Vagina (tissue), 2 donors: ENCODE measurements around the gene MRPL53. TPM values are rescaled to one million over a fixed set of nuclear protein-coding genes. Genes with fewer than 3 reads are reported as not detected.
A peak's percentile ranks its signal among the peaks of the same experiment; 100 is the strongest.

Experiments used
- DNase-seq, 2 donors: peaks; one replicate each; pipeline ENCODE4 v3.0.0-alpha.2; 2017; ENCODE audit errors: extremely low spot score in 2 of 2
- H3K27ac ChIP-seq: fragments of 200-600 bp; sonication (generic); one replicate; pipeline ENCODE4 v1.5.1; 2019
- H3K27me3 ChIP-seq: fragments of 200-600 bp; sonication (generic); one replicate; pipeline ENCODE4 v1.5.1; 2019
- H3K36me3 ChIP-seq, 2 donors: fragments of 200-600 bp; sonication (generic); one replicate each; pipeline ENCODE4 v1.5.1; 2017 to 2019
- H3K4me1 ChIP-seq: fragments of 200-600 bp; sonication (generic); one replicate; pipeline ENCODE4 v1.5.1; 2019
- H3K4me3 ChIP-seq, 2 donors: fragments of 200-600 bp; sonication (generic); 1 replicate in 1 of 2; 2 replicates in 1 of 2; pipeline ENCODE4 v1.5.1; 2016 to 2019
- H3K9me3 ChIP-seq: fragments of 200-600 bp; sonication (generic); one replicate; pipeline ENCODE4 v1.5.1; 2019
- POLR2A ChIP-seq, 2 donors: fragments of 450-650 bp; IDR thresholded peaks; one replicate each; pipeline ENCODE4 v1.6.1; 2017; ENCODE audit warnings: antibody characterized with exemption in 2 of 2, mild to moderate bottlenecking in 2 of 2, moderate library complexity in 2 of 2
- POLR2AphosphoS5 ChIP-seq, 2 donors: sonication (generic); formaldehyde crosslinking; IDR thresholded peaks; one replicate each; pipeline ENCODE4 v1.9.0; 2017; ENCODE audit warnings: antibody characterized with exemption in 2 of 2, mild to moderate bottlenecking in 2 of 2, low read depth in 1 of 2; ENCODE audit not compliant: insufficient read depth in 1 of 2
- intact Hi-C: fragments of 100-400 bp; cut with DNase I; formaldehyde crosslinking; loops from one replicate; pipeline ENCODE4 v1.15.1; 2023
- total RNA-seq: library from RNA; depleted of rRNA; stranded (reverse); fragments of >200 nt; gene quantifications from one replicate; pipeline ENCODE4 v1.2.3, GENCODE V29; 2016
- TF ChIP-seq, protein P1 (sequence below), 3 experiments: fragments of 450-650 bp in 2 of 3; fragments of 200-600 bp in 1 of 3; sonication (generic) in 1 of 3; IDR thresholded peaks; one replicate each; pipeline ENCODE4 v1.5.1; 2017 to 2019; ENCODE audit warnings: antibody characterized with exemption in 3 of 3, mild to moderate bottlenecking in 2 of 3, moderate library complexity in 2 of 3

MRPL53 gene
- total RNA-seq, 1 donor from 2014 or later, result 40.3 TPM

DNA sequence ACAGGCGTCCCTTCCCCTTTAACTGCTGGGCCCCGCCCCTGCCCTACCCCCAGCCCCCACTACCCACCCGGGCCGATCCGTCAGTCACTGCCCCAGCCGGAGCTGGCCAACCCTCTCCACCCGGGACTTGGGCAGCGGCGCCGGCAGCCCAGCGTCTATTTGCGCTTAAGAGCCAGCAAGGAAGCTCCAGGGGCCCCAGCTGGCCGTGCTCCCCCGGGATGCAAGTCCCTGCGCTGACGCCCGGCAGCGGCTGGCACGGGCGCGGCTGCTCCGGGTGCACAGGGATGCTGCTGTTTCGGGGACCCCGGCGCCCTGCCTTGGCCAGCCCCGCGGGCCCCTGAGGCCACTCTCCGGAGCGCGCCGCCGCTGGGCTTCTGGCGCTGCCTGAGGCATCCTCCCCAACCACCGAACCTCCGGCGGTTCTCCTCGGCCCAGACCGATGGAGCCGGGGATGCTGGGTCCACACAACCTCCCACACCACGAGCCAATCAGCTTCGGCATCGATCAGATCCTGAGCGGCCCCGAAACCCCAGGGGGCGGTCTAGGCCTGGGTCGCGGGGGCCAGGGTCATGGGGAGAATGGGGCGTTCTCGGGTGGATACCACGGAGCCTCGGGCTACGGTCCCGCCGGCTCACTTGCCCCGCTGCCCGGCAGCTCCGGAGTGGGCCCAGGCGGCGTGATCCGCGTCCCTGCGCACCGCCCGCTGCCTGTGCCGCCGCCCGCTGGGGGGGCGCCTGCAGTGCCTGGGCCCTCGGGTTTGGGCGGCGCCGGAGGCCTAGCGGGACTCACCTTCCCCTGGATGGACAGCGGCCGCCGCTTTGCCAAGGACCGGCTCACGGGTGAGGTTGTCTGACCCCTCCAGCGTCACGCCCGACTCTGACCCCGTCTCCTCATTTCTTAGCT, 42.1 kb upstream of the MRPL53 start, which contains the start of gene TLX2:
TLX2 (plus strand) TSS at position 83 of the 903 bp plus-strand sequence; CDS start at position 440, 357 bp downstream.
- Histone ChIP-seq H3K27ac (no peak within 1 kb of the TSS), H3K4me3 (peak within 1 kb of the TSS in 1 of 2 donors; percentile 17), H3K27me3 (peaks cover 41% of the 10 kb centered on the region), H3K4me1 (peaks cover 30% of the 10 kb centered on the region), H3K9me3 (no peaks in the 10 kb centered on the region), H3K36me3 (no peaks in the 10 kb centered on the region)
- no peak for DNase-seq
- TF ChIP-seq POLR2A (IDR thresholded peaks at IDR 0.05) (no peak), POLR2AphosphoS5 (IDR thresholded peaks at IDR 0.05; ENCODE audit: insufficient read depth in 1 of 2, low read depth in 1 of 2) (no peak)
- TF ChIP-seq, protein P1, sequence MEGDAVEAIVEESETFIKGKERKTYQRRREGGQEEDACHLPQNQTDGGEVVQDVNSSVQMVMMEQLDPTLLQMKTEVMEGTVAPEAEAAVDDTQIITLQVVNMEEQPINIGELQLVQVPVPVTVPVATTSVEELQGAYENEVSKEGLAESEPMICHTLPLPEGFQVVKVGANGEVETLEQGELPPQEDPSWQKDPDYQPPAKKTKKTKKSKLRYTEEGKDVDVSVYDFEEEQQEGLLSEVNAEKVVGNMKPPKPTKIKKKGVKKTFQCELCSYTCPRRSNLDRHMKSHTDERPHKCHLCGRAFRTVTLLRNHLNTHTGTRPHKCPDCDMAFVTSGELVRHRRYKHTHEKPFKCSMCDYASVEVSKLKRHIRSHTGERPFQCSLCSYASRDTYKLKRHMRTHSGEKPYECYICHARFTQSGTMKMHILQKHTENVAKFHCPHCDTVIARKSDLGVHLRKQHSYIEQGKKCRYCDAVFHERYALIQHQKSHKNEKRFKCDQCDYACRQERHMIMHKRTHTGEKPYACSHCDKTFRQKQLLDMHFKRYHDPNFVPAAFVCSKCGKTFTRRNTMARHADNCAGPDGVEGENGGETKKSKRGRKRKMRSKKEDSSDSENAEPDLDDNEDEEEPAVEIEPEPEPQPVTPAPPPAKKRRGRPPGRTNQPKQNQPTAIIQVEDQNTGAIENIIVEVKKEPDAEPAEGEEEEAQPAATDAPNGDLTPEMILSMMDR (IDR thresholded peaks at IDR 0.05), result no peak
- intact Hi-C loops, result no loop called here

DNA sequence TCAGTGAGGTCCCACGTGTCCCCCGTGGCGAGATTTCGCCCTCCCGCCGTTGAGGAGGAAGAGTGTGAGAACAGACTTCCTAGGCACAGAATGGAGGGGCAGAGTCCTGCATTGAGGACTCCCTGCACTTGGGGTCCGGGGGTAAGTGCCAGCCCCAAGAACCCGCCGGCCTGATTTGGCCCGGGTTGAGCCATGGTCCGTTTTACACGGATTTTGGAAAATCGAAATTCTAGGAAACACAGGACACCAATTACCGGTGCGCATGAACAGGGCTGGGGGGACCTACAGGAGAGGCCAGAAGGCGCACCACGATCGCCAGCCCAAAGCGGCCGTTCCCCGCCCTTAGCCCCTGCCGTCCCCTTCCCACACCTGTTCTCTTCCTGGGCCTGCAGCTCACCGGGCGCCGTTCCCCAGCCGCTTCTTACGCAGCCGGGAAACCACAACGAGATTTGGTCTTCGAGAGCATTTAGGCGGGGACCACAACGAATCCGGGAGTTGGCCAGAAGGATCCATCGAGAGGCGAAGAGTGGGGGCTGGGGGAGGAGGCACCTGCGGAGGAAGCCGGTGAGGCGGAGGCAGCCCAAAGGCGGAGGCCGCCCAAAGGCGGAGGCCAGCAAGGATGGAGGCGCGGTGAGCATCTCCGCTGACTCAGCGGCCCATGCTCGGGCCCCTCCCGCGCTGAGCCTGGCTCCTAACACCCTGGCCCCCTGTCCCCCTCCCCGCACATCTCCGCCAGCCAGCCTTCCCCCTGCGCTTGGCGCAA, 41.3 kb upstream of the MRPL53 start:
- Histone ChIP-seq H3K27me3 (peaks cover 41% of the 10 kb centered on the region), H3K9me3 (no peaks in the 10 kb centered on the region), H3K4me3 (no peak overlapping the region), H3K4me1 (peaks cover 30% of the 10 kb centered on the region), H3K36me3 (no peaks in the 10 kb centered on the region), H3K27ac (no peak overlapping the region)
- TF ChIP-seq, protein P1 (IDR thresholded peaks at IDR 0.05), result no peak
- TF ChIP-seq POLR2AphosphoS5 (IDR thresholded peaks at IDR 0.05; ENCODE audit: insufficient read depth in 1 of 2, low read depth in 1 of 2) (peak in 1 of 2 donors; percentile 74), POLR2A (IDR thresholded peaks at IDR 0.05) (no peak)
- no peak for DNase-seq
- intact Hi-C loops, result no loop called here

DNA sequence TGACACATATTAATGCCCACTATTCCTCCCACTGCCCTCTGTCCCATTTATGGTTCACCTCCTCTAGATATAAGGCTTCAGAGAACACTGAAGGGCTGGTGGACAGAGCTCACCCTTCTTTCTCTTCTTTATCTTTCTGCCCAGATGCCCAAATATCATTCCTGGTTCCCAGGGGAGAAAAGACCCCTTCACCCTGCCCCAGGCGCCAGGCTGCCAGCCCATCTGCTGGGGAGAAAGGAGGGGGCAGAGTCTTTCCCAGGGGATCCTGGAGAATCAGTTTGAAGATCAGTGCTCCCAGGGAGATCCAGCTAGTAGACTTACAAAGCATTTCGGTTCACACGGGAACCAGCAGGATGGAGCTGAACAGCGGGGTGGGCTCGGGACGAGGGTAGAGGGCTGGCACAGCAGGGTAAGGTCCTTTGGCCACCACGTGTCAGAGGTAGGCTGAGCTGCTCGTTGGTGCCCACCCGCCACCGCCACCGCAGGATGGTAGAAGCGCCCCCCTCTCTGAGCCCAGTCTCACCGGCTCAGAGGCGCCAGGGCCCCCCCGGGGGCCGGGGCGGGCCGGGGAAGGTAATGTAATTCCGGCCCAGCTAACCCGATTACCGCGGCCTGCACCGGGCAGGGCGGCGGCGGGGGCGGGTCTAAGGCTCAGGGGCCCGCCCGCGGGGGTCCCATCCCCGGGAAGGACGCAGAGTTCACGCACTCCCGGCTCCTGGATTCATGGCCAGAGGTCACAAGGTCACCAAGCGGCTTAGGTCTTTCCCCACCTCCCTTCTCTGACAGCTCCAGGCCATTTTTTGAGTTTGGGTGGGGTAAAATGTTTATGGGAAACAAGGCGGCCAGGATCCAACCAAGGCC, 40.5 kb upstream of the MRPL53 start:
- Histone ChIP-seq H3K27me3 (peaks cover 41% of the 10 kb centered on the region), H3K27ac (no peak overlapping the region), H3K9me3 (no peaks in the 10 kb centered on the region), H3K4me1 (peaks cover 36% of the 10 kb centered on the region), H3K36me3 (no peaks in the 10 kb centered on the region), H3K4me3 (no peak overlapping the region)
- TF ChIP-seq POLR2A (IDR thresholded peaks at IDR 0.05) (no peak), POLR2AphosphoS5 (IDR thresholded peaks at IDR 0.05; ENCODE audit: insufficient read depth in 1 of 2, low read depth in 1 of 2) (no peak)
- TF ChIP-seq, protein P1 (IDR thresholded peaks at IDR 0.05), result no peak
- intact Hi-C loops, result no loop called here
- no peak for DNase-seq

DNA sequence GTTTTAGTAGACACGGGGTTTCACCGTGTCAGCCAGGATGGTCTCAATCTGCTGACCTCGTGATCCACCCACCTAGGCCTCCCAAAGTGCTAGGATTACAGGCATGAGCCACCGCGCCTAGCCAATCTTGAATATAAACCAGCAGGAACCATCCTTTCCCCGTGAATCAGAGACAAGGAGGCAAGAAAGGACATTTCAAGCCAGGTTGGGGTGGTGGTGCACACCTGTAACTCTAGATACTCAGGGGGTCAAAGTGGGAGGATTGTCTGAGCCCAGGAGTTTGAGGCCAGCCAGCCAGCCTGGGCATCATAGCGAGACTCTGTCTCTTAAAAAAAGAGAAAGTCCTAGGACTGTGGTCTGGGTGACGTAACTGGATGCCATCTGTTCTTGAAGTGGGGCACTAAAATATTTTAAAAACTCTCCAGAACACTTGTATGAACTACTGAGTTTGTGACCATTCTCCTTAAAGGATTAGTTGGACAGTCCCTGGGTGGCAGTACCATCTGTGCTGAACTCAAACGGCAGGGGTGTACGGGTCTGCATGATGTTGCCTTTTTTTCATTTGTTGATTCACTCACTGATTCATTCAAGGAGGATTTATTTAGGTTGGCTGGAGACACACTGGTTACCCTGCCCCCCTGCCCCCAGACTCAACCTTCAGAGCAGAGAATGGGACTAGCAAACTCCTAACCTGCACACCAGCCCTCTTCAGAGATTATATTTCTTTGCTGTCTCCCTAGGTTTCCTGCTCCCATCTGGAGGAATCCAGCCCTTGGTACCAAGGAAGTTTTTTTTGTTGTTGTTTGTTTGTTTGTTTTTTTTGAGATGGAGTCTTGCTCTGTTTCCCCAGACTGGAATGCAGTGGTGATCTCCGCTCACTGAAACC, 38.9 kb upstream of the MRPL53 start:
- H3K27me3 ChIP-seq, result peaks cover 41% of the 10 kb centered on the region
- no peak overlapping the region for H3K4me3 ChIP-seq
- no peak overlapping the region for H3K27ac ChIP-seq
- no peak for DNase-seq
- H3K9me3 ChIP-seq, result no peaks in the 10 kb centered on the region
- peaks cover 42% of the 10 kb centered on the region for H3K4me1 ChIP-seq
- TF ChIP-seq POLR2A (IDR thresholded peaks at IDR 0.05), result no peak
- TF ChIP-seq POLR2AphosphoS5 (IDR thresholded peaks at IDR 0.05; ENCODE audit: insufficient read depth in 1 of 2, low read depth in 1 of 2), result no peak
- TF ChIP-seq, protein P1 (IDR thresholded peaks at IDR 0.05), result no peak
- intact Hi-C loops, result no loop called here
- H3K36me3 ChIP-seq, result peaks cover 0 to 3% of the 10 kb centered on the region in 2 donors
